Erythroblast (primary cell): ENCODE measurements around the gene HEPN1.

Experiments
- GATA1 ChIP-seq: IDR thresholded peaks from 2 replicates; pipeline ENCODE4 v1.6.1; 2011; ENCODE audit warnings: low read depth, mild to moderate bottlenecking, control low read depth, low read length, moderate library complexity
- POLR2A ChIP-seq: IDR thresholded peaks from 2 replicates; pipeline ENCODE4 v1.6.1; 2011; ENCODE audit warnings: mild to moderate bottlenecking, low read length

DNA sequence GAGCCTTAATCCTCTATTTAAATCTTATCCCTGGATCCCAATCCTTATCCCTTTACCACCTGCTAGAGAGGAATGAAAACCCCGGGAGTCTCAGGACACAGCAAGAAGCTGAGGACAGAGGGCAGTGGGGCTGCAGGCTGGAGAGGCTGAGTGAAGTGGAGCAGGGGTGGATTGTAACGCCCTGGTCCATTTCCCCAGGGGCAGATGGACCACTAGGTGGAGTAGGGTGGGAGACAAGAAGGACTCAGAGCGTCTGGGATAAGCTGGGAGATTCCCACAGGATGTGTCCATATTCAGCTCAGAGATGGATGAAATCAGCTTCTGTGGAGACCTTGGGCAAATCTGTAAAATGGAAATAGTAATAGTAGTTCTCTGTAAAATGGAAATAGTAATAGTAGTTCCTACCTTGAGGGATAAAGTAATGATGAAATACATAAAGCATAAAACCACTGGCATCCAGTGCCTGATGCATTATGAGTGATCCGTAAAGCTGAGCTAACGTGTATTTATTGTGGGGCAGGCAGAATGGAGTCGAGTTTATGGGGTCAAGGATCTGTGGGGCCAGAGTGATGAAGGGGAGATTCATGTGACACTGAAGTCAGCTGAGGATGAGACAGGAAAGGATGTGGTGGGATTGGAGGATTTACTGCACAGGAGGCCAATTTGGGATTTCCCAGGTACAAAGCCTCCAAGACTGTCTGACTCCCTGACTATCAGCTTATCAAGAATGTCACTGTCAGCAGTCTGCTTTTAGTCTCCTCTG lies 19.5 kb upstream of the HEPN1 start:
- TF ChIP-seq GATA1 (no peak), POLR2A (no peak)
